ENCODE data around the gene GNPTAB.
"Not testable (repeated sequence)": the region's sequence is repeated elsewhere in the genome, so short reads cannot be mapped to it uniquely, and the experiment has no call there.

GNPTAB gene

GRCh38 chr12:101863981-101864380 lies 33.2 kb upstream of the GNPTAB start:
- H3K27ac ChIP-seq (ENCODE audit: poor library complexity, severe bottlenecking) = no peak overlapping the region
- ATAC-seq (ENCODE audit: low read depth) = no peak
- H3K4me1 ChIP-seq (ENCODE audit: insufficient read depth, poor library complexity, severe bottlenecking) = peaks cover 16% of the 10 kb centered on the region

GRCh38 chr12:101862245-101862644 lies 31.5 kb upstream of the GNPTAB start:
- no peaks in the 10 kb centered on the region for H3K9me3 ChIP-seq (ENCODE audit: severe bottlenecking)
- H3K36me3 ChIP-seq (ENCODE audit: low read depth) = no peaks in the 10 kb centered on the region
- ATAC-seq (ENCODE audit: low read depth) (peak; percentile 65; the same call in 2 of the 3 replicates), DNase-seq (ENCODE audit: low spot score) (no peak)
- TF ChIP-seq CTCF (IDR thresholded peaks at IDR 0.05; ENCODE audit: poor library complexity, severe bottlenecking) = no peak
- H3K4me3 ChIP-seq (ENCODE audit: severe bottlenecking) = no peak overlapping the region
- no peaks in the 10 kb centered on the region for H3K27me3 ChIP-seq (ENCODE audit: insufficient read depth, poor library complexity, severe bottlenecking)
- peaks cover 18% of the 10 kb centered on the region for H3K4me1 ChIP-seq (ENCODE audit: insufficient read depth, poor library complexity, severe bottlenecking)
- H3K27ac ChIP-seq (ENCODE audit: poor library complexity, severe bottlenecking) = peak overlapping the region; percentile 47

More at GRCh38 chr12:101863981-101864380, 33.2 kb upstream of the GNPTAB start:
- no peak for DNase-seq (ENCODE audit: low spot score)
- H3K4me3 ChIP-seq (ENCODE audit: severe bottlenecking) = no peak overlapping the region
- H3K27me3 ChIP-seq (ENCODE audit: insufficient read depth, poor library complexity, severe bottlenecking) = no peaks in the 10 kb centered on the region
- H3K36me3 ChIP-seq (ENCODE audit: low read depth) = no peaks in the 10 kb centered on the region
- no peaks in the 10 kb centered on the region for H3K9me3 ChIP-seq (ENCODE audit: severe bottlenecking)
- TF ChIP-seq CTCF (IDR thresholded peaks at IDR 0.05; ENCODE audit: poor library complexity, severe bottlenecking) = no peak

GRCh38 chr12:101861688-101862087 lies 30.9 kb upstream of the GNPTAB start:
- not testable (repeated sequence) for H3K27me3 ChIP-seq (ENCODE audit: insufficient read depth, poor library complexity, severe bottlenecking); H3K4me3 ChIP-seq (ENCODE audit: severe bottlenecking); H3K36me3 ChIP-seq (ENCODE audit: low read depth); DNase-seq (ENCODE audit: low spot score); H3K9me3 ChIP-seq (ENCODE audit: severe bottlenecking)
- Histone ChIP-seq H3K4me1 (ENCODE audit: insufficient read depth, poor library complexity, severe bottlenecking) (peaks cover 24% of the 10 kb centered on the region), H3K27ac (ENCODE audit: poor library complexity, severe bottlenecking) (peak overlapping the region; percentile 47)
- peak; percentile 46; the same call in 2 of the 3 replicates for ATAC-seq (ENCODE audit: low read depth)

- H3K9me3 ChIP-seq (ENCODE audit: severe bottlenecking) = no peaks in the 10 kb centered on the region
- no peak overlapping the region for H3K4me3 ChIP-seq (ENCODE audit: severe bottlenecking)
- no peaks in the 10 kb centered on the region for H3K27me3 ChIP-seq (ENCODE audit: insufficient read depth, poor library complexity, severe bottlenecking)
- H3K36me3 ChIP-seq (ENCODE audit: low read depth) = no peaks in the 10 kb centered on the region
- peaks cover 41% of the 10 kb centered on the region for H3K4me1 ChIP-seq (ENCODE audit: insufficient read depth, poor library complexity, severe bottlenecking)
- ATAC-seq (ENCODE audit: low read depth) = no peak
- no peak overlapping the region for H3K27ac ChIP-seq (ENCODE audit: poor library complexity, severe bottlenecking)
- TF ChIP-seq CTCF (IDR thresholded peaks at IDR 0.05; ENCODE audit: poor library complexity, severe bottlenecking) = no peak
- no peak for DNase-seq (ENCODE audit: low spot score)
These were observed 29.2 kb upstream of the GNPTAB start for GRCh38 chr12:101859664-101860607.

GRCh38 chr12:101858361-101858760 lies 27.6 kb upstream of the GNPTAB start:
- ATAC-seq (ENCODE audit: low read depth) (no peak), DNase-seq (ENCODE audit: low spot score) (no peak)
- no peaks in the 10 kb centered on the region for H3K36me3 ChIP-seq (ENCODE audit: low read depth)
- H3K4me3 ChIP-seq (ENCODE audit: severe bottlenecking) = no peak overlapping the region
- H3K4me1 ChIP-seq (ENCODE audit: insufficient read depth, poor library complexity, severe bottlenecking) = peaks cover 43% of the 10 kb centered on the region
- H3K27me3 ChIP-seq (ENCODE audit: insufficient read depth, poor library complexity, severe bottlenecking) = no peaks in the 10 kb centered on the region
- H3K9me3 ChIP-seq (ENCODE audit: severe bottlenecking) = no peaks in the 10 kb centered on the region
- no peak for TF ChIP-seq CTCF (IDR thresholded peaks at IDR 0.05; ENCODE audit: poor library complexity, severe bottlenecking)
- H3K27ac ChIP-seq (ENCODE audit: poor library complexity, severe bottlenecking) = no peak overlapping the region
